B cell (primary cell): Measurements from ENCODE around the gene CD59.

Source experiments
- CTCF ChIP-seq: fragments of 200-600 bp; IDR thresholded peaks from one replicate; pipeline ENCODE4 v1.8.0; 2022; ENCODE audit warnings: antibody characterized with exemption, mild to moderate bottlenecking
- EZH2 ChIP-seq: IDR thresholded peaks from 2 replicates; pipeline ENCODE4 v1.6.1; 2012; ENCODE audit warnings: borderline replicate concordance, low read depth, mild to moderate bottlenecking, moderate library complexity, low read length; ENCODE audit not compliant: insufficient read depth, poor library complexity, severe bottlenecking

GRCh38 chr11:33689085-33689484 is 47.1 kb downstream of the CD59 start:
- TF ChIP-seq CTCF (no peak), EZH2 (no peak)
